Activated CD8-positive, alpha-beta T cell treated with anti-CD3 and anti-CD28 coated beads for 36 hours (primary cell): ENCODE data around the gene SLC12A2. TPM values are rescaled to one million over a fixed set of nuclear protein-coding genes. Genes with fewer than 3 reads are reported as not detected.

Source experiments
- ATAC-seq: fragments of 200-7000 bp; cut with Tn5 transposase; one replicate; pipeline ENCODE4 v1.10.0; 2021; ENCODE audit warnings: mild to moderate bottlenecking, moderate library complexity
- CTCF ChIA-PET: fragments of 350-600 bp; sonication (Branson Sonifier 250); formaldehyde crosslinking; loops from one replicate; lab custom pipeline; 2021; ENCODE audit warnings: antibody characterized with exemption; lab: Charles Lee
- POLR2A ChIA-PET: fragments of 350-600 bp; sonication (Branson Sonifier 250); formaldehyde crosslinking; loops from one replicate; lab custom pipeline; 2021; ENCODE audit warnings: antibody characterized with exemption; lab: Charles Lee
- DNase-seq: peaks from one replicate; pipeline ENCODE4 v3.0.0-alpha.2; 2020
- H3K27ac Mint-ChIP-seq: one replicate; pipeline ENCODE4 v1.8.0; 2021; ENCODE audit warnings: mild to moderate bottlenecking, mixed read lengths
- H3K27me3 Mint-ChIP-seq: one replicate; pipeline ENCODE4 v1.8.0; 2021; ENCODE audit warnings: mixed read lengths
- H3K36me3 Mint-ChIP-seq: one replicate; pipeline ENCODE4 v1.8.0; 2021; ENCODE audit warnings: low read depth, mixed read lengths
- H3K4me1 Mint-ChIP-seq: one replicate; pipeline ENCODE4 v1.8.0; 2021; ENCODE audit warnings: low read depth, mixed read lengths
- H3K4me3 Mint-ChIP-seq: one replicate; pipeline ENCODE4 v1.8.0; 2021; ENCODE audit warnings: mild to moderate bottlenecking, moderate library complexity, mixed read lengths
- H3K9me3 Mint-ChIP-seq: one replicate; pipeline ENCODE4 v1.8.0; 2021; ENCODE audit warnings: mixed read lengths
- CTCF ChIP-seq: fragments of 200-600 bp; IDR thresholded peaks from one replicate; pipeline ENCODE4 v1.8.0; 2022; ENCODE audit warnings: antibody characterized with exemption, mild to moderate bottlenecking
- intact Hi-C: fragments of 100-400 bp; cut with micrococcal nuclease; formaldehyde crosslinking; loops from one replicate; pipeline ENCODE4 v1.10.0; 2022
- total RNA-seq, 2 experiments: library from RNA; stranded (reverse); gene quantifications; one replicate each; pipeline ENCODE4 v1.2.3, GENCODE V29; 2021

SLC12A2 gene
- total RNA-seq, 2 experiments from 2014 or later = 11.9 to 12.4 TPM

GRCh38 chr5:128052780-128053179 lies 30.8 kb upstream of the SLC12A2 start:
- Mint-ChIP-seq H3K4me3 (no peak overlapping the region), H3K27me3 (no peaks in the 10 kb centered on the region), H3K36me3 (peaks cover 58% of the 10 kb centered on the region), H3K27ac (no peak overlapping the region), H3K9me3 (peaks cover 6% of the 10 kb centered on the region), H3K4me1 (no peaks in the 10 kb centered on the region)
- POLR2A ChIA-PET = no interaction called here
- TF ChIP-seq CTCF = no peak
- intact Hi-C loops = no loop called here
- CTCF ChIA-PET = no interaction called here
- no peak for DNase-seq
- no peak for ATAC-seq

GRCh38 chr5:128053291-128053954 lies 30.1 kb upstream of the SLC12A2 start:
- intact Hi-C loops = no loop called here
- Mint-ChIP-seq H3K4me3 (no peak overlapping the region), H3K4me1 (no peaks in the 10 kb centered on the region), H3K27me3 (no peaks in the 10 kb centered on the region), H3K27ac (no peak overlapping the region), H3K36me3 (peaks cover 59% of the 10 kb centered on the region), H3K9me3 (peaks cover 4% of the 10 kb centered on the region)
- ATAC-seq (no peak), DNase-seq (no peak)
- POLR2A ChIA-PET = interaction anchor here (0.7 kb wide), 1 partner anchor 1141 kb away, joined by 3 read pairs; no protein-coding TSS in a partner anchor
- CTCF ChIA-PET = no interaction called here
- TF ChIP-seq CTCF = no peak

GRCh38 chr5:128060644-128061385 lies 22.8 kb upstream of the SLC12A2 start:
- no peaks in the 10 kb centered on the region for H3K27me3 Mint-ChIP-seq
- ATAC-seq = no peak
- no peaks in the 10 kb centered on the region for H3K9me3 Mint-ChIP-seq
- DNase-seq = no peak
- ChIA-PET CTCF (no interaction called here), POLR2A (no interaction called here)
- TF ChIP-seq CTCF = no peak
- intact Hi-C loops = no loop called here
- H3K4me3 Mint-ChIP-seq = no peak overlapping the region
- H3K4me1 Mint-ChIP-seq = peaks cover 2% of the 10 kb centered on the region
- peaks cover 20% of the 10 kb centered on the region for H3K36me3 Mint-ChIP-seq
- no peak overlapping the region for H3K27ac Mint-ChIP-seq

- H3K4me1 Mint-ChIP-seq = peaks cover 5% of the 10 kb centered on the region
- H3K9me3 Mint-ChIP-seq = no peaks in the 10 kb centered on the region
- H3K27ac Mint-ChIP-seq = no peak overlapping the region
- DNase-seq (no peak), ATAC-seq (no peak)
- H3K27me3 Mint-ChIP-seq = no peaks in the 10 kb centered on the region
- POLR2A ChIA-PET = no interaction called here
- peaks cover 12% of the 10 kb centered on the region for H3K36me3 Mint-ChIP-seq
- H3K4me3 Mint-ChIP-seq = no peak overlapping the region
- intact Hi-C loops = no loop called here
- no peak for TF ChIP-seq CTCF
- CTCF ChIA-PET = no interaction called here
These were observed 21.3 kb upstream of the SLC12A2 start for GRCh38 chr5:128062172-128062746.

- TF ChIP-seq CTCF = no peak
- Mint-ChIP-seq H3K4me3 (no peak overlapping the region), H3K27ac (no peak overlapping the region), H3K9me3 (no peaks in the 10 kb centered on the region), H3K4me1 (peaks cover 19% of the 10 kb centered on the region), H3K27me3 (no peaks in the 10 kb centered on the region), H3K36me3 (peaks cover 20% of the 10 kb centered on the region)
- intact Hi-C loops = no loop called here
- DNase-seq (no peak), ATAC-seq (no peak)
- ChIA-PET CTCF (no interaction called here), POLR2A (no interaction called here)
These were observed 9.4 kb upstream of the SLC12A2 start for GRCh38 chr5:128074171-128074570.
